Activated CD4-positive, CD25-positive, alpha-beta regulatory T cell treated with anti-CD3 and anti-CD28 coated beads, Interleukin-2, amount 50 U/mL, for 72 hours (primary cell): ENCODE measurements around the gene OPHN1.
"Not testable (repeated sequence)": the region's sequence is repeated elsewhere in the genome, so short reads cannot be mapped to it uniquely, and the experiment has no call there.

Experiments used
- DNase-seq: peaks from one replicate; pipeline ENCODE4 v3.0.0; 2021

The OPHN1 gene

DNA sequence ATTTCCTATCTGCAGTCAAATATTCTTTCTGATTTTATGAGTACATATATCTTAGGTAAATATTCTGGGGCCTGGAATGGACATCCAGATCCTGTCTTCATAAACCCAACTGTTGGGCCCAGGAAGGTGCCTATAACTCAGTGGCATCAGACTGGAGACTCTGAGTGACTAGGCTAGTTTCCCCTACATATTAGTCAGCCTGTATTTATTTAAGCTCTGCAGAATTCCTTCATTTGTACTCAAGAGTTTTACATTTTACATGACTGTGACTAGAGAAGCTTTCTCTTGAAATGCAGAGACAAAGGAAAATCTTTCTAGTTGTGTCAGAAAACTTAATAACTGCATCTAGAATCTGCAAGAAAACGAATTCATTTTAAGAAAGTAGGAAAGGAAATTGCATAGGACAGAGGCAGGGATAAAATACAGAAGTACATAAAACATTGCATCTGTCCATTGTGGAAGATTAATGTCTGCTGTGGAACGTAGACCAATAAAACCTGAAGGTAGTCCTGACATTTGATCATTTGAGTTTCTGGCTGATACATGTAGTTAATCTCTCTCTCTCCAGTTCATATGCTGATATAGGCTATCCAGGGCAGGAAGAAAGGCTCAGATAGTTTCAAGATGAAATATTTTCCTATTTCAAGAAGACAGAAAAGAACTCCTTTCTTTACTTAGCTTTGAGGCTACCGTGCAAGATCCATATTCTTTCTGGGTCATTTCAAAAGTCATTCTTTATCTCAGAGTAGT, 78.2 kb downstream of the OPHN1 start:
- DNase-seq = no peak

DNA sequence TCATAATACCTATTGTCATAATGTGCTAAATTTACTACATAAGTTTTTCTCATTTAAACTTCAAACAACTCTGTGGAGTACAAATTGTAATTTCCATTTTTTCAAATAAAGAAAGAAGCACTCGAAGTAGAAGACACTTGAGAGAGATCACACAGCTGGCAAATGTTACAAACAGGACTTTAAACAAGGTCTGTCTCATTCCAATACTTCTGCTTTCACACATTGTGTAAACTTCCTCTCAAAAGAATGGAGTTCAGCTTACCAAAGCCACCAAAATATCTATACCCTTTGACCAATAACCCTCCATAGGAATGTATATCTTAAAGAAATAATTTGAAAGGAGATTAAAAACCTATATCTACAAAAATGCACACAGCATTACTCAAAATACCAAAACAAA, 88.3 kb downstream of the OPHN1 start:
- DNase-seq = no peak

GRCh38 chrX:68343551-68343950, 89.7 kb downstream of the OPHN1 start:
- no peak for DNase-seq

DNA sequence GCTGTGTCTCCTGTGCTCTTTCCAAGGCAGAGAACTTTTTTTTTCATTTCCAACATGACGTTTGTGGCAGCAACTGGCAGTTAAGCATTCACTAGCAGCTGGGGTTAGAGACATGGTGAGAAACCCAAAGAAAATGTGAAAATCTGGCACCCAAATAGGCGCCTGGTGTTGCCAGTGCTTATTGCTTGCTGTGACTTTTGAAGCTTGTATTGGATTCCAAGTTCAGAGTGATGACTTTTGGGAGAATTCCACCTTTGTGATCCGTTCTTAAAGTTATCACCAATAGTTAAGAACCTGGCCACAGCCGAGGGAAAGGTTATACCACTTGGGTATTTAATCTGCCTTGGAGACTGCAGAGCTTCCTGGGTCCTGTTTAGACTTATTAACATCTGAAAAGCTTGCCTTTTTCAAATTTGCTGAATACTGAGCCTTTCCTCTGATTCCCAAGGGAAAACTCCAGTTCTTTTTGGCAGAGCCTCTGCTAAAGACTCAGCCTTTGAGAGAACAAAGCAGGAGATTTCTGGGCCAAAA, 101.0 kb downstream of the OPHN1 start:
- no peak for DNase-seq

DNA sequence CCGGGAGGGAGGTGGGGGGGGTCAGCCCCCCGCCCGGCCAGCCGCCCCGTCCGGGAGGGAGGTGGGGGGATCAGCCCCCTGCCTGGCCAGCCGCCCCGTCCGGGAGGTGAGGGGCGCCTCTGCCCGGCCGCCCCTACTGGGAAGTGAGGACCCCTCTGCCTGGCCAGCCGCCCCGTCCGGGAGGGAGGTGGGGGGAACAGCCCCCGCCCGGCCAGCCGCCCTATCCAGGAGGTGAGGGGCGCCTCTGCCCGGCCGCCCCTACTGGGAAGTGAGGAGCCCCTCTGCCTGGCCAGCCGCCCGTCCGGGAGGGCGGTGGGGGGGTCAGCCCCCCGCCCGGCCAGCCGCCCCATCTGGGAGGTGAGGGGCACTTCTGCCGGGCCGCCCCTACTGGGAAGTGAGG, 106.5 kb downstream of the OPHN1 start:
- DNase-seq = not testable (repeated sequence)

GRCh38 chrX:68307769-68308168, 125.5 kb downstream of the OPHN1 start:
- DNase-seq = no peak

- no peak for DNase-seq
Measured at GRCh38 chrX:68304602-68305001, 128.7 kb downstream of the OPHN1 start.

GRCh38 chrX:68299898-68300297, 133.4 kb downstream of the OPHN1 start:
- no peak for DNase-seq

DNA sequence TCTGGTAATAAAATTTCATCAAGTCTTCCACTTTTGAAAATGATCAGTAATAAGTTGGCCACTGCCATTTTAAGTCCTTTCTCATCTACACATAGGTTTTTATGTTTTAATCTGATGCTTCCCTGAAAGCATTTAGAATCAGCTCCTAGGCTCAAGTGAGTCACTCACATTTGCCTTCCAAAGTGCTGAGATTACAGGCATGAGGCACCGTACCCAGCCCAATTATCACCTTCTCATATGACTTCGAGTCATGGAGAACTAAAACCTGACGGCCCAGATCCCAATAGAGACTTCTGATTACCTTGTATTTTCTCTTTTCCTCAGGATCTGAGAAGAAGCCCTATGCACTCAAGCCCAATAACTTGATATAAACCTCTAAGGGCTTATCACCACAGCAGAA, 140.8 kb downstream of the OPHN1 start:
- DNase-seq = no peak

GRCh38 chrX:68288127-68288526, 145.2 kb downstream of the OPHN1 start:
- DNase-seq = no peak

DNA sequence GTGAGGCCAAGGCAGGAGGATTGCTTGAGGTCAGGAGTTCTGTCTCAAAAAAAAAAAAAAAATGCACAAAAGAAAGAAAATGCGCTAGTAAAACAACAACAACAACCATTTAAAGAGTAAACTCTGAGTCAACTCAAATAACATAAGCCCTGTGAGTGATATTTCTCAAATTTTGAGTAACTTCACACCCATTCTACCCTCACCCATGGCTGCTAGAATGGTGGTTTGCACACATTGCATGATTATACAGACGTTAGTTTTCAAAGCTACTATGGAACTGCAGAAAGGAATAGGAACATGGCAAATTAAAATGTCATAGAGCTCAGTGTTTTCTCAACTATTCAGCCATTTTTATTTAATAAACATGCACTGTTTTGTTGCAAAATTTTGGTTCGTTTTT, 145.9 kb downstream of the OPHN1 start:
- DNase-seq = no peak

GRCh38 chrX:68286980-68287379, 146.3 kb downstream of the OPHN1 start:
- no peak for DNase-seq

DNA sequence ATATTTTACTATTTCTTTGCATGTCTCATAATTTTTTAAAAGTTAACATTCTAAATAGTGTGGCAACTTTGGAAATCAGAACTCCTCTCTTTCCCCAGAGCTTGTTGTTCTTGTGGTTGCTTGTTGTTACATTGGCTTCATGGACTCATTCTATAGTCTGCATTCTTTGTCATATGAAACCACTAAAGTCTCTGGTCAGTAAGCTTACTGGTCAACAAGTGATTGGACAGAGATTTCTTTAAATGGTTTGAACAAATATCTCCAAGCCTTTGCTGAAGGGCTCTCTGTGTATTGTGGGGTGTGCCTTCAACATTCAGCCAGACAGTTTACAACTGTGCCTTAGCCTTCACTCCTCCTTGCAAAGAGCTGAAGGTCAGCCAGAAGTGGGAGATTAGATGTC, 147.2 kb downstream of the OPHN1 start:
- no peak for DNase-seq

DNA sequence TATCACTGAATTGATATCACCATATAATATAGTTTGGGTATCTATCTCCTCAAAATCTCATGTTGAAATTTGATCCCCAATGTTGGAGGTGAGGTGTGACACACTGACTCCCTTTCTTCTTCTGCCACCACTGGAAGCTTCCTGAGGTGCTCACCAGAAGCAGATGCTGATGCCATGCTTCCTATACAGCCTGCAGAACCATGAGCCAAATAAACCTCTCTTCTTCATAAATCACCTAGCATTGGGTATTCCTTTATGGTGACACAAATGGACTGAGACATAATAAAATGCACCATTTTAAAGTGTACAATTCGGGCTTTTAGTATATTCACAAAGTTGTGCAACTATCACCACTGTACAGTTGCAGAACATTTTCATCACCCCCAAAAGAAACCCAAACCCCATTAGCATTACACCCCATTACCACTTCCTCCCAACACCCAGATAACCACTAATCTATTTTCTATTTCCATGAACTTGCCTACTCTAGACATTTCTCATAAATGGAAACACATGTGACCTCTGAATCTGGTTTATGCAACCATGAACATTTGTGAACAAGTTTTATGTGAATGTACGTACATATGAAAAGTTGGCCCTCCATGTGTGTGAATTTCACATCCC, 148.9 kb downstream of the OPHN1 start:
- no peak for DNase-seq

DNA sequence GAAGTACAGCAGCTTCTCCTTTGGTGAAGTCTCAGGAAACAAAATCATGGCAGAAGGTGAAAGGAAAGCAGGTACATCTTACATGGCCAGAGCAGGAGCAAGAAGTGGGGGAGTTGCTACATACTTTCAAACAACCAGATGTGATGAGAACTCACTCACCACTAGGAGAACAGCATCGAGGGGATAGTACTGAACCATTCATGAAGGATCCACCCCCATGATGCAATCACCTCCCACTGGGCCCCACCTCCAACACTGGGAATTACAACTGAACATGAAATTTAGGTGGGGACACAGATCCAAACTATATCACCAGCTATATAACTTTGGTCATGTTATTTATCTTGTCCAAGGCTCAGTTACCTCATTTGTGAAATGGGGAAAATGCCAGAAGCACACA, 159.4 kb downstream of the OPHN1 start:
- DNase-seq = no peak

GRCh38 chrX:68264793-68265192, 168.5 kb downstream of the OPHN1 start:
- not testable (repeated sequence) for DNase-seq

DNA sequence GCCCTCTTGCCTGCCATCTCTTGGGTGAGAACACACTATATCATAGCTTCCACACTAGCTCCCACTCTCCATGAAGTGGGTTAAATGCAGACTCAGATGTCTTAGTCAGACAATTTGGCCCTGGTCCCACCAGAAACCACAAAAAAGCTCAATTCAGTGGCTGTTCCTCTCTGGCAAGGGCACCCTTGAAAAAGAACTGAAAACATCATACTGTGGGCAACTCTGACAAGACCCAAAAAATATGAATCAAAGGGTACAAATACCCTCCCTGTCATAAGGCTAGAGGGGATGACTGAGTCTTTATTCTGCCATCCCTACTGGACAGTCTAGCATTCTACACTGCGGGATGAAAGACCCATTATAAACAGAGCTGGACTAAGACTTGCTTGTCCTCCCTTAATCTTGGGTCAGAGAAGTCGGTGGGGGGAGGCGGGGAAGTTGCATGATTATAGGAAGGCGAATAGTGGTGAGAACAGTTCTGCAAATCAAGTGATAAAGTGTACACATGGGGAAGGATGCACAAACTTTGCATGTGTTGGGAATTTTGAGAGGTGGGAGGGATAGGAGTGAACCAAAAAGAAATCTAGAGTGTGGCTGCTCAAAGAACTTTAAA, 172.1 kb downstream of the OPHN1 start:
- no peak for DNase-seq

- DNase-seq = no peak
Measured at GRCh38 chrX:68256990-68257389, 176.3 kb downstream of the OPHN1 start.

GRCh38 chrX:68254738-68255645, 178.3 kb downstream of the OPHN1 start:
- DNase-seq = no peak

DNA sequence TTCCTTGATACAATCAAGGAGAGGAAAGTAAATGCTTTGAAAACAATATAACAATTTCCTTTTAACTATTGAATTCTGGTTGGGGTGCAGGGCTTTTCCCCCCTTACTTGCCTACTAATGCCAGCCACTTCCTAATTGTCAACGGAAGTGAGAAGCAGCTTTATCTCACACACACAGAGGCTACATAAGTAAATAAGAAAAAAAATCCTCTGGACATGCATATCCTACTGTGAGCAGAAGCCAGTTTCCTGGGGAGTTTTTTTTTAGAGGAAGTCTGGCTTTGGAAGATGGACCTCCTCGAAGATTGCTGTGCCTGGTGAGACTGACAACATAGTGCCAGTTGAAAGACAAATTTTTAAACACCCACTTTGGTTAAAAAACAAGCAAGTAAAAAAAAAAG, 180.6 kb downstream of the OPHN1 start:
- DNase-seq = no peak

DNA sequence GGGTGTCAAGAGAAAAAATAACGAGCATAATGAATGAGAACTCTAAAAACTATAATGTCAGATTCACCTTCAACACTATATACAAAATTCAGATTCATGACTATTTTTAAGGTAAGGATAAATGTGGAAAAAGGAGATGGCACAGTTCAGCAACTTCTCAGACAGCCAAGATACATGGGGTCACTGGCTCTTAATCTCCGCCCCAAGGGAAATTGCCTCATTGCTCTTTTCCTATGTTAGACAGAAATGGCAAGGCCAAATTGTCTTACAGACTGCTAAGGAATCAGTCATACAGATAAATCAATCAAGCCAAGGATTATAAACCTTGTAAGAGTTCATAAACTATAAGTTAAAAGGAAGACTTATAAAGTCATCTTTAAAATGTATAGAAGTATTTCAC, 183.4 kb downstream of the OPHN1 start:
- no peak for DNase-seq

DNA sequence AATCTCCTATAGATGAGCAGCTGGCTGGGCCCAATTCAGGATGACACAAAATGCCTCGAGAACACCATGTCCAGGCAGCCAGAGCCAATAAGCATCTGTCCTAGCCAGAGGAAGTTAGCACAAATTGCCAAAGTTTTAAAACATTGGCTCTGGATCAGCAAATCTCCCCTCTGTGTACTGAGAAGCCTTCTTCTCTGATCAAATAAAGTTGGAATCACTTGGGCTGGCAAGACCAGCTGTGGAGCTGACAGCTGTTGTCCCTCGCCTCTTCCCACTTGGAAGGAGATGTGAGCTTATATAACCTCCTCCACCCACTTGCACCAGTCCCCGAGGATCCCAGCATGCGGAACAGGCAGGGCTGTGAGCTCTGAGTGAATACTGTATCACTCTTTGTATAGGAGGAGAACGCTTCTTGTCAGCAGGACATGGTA, 183.9 kb downstream of the OPHN1 start:
- no peak for DNase-seq

- DNase-seq = no peak
Measured at GRCh38 chrX:68238568-68238967, 194.7 kb downstream of the OPHN1 start.
